GM19395 (cell line): ENCODE measurements around the gene KRT85.

Experiments used
- ATAC-seq: cut with Tn5 transposase; IDR thresholded peaks from one replicate; pipeline ENCODE4 v1.9.1; 2021; ENCODE audit warnings: mild to moderate bottlenecking, moderate library complexity; ENCODE audit not compliant: unreplicated experiment

KRT85 gene

GRCh38 chr12:52395761-52396434 is 28.6 kb upstream of the KRT85 start:
- no peak for ATAC-seq

- ATAC-seq = no peak
These were observed 27.6 kb upstream of the KRT85 start for GRCh38 chr12:52394836-52395405.

- ATAC-seq = no peak
These were observed 25.3 kb upstream of the KRT85 start for GRCh38 chr12:52392465-52393007.

DNA sequence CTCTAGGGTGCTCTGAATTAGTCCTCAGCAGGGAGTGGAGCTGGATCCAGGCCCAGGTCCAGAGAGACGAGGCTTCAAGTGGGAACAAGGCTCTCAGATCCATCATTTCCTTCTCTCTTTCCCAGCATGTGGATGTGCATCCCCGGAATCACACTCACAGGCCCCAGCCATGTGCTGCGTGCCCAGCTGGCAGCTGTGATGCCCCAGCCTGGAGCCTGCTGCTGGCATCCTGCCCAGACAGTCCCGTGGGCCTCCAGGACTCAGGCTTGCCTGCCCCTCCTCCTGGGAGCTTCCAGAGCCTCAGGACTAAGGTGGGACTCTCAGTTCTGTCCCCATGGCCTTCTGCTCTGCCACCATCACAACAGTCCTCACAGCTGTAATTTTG is 24.3 kb upstream of the KRT85 start:
- ATAC-seq = no peak

GRCh38 chr12:52390739-52391617 is 23.7 kb upstream of the KRT85 start:
- no peak for ATAC-seq

DNA sequence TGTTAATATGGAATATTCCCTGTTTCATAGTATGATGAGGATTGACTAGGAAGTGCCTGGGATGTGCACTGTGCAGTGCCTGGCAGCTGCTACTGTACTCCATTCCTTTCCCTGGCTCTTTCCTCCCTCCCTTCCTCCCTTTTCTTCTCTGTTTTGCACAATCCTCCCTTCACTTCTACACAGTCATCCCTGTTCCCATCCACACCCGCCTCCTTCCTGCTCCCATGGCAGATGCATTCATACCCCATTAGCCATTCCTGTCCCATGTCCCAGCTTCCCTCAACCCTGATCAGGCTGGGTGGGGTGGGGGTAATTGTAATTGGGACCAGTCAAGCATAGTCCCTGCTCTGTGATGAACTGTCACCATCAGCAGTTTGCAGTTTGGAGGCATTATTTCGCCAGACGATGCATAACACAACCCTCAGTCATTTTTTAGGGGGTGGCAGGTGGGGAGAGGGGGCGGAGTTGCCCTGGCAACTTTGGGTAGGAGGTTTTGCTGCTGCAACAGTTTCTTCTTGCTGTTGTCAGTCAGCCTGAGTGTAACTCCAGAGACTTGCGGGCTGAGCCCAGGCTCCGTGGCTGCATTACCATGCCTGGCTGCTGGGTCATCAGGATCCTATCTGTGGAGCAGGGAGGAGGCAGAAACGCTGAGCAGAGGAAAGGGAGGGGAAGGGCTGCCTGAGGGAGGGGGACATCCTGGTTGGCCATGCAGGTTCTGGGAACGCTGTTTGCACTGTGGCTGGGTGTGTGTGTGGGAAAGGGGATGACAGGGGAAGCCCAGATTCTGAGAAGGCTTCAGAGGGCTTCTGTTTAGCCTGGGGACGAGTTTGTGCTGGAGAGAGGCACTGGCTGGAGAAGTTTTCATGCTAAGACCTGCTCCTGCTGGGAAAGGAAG is 22.3 kb upstream of the KRT85 start:
- ATAC-seq = no peak

DNA sequence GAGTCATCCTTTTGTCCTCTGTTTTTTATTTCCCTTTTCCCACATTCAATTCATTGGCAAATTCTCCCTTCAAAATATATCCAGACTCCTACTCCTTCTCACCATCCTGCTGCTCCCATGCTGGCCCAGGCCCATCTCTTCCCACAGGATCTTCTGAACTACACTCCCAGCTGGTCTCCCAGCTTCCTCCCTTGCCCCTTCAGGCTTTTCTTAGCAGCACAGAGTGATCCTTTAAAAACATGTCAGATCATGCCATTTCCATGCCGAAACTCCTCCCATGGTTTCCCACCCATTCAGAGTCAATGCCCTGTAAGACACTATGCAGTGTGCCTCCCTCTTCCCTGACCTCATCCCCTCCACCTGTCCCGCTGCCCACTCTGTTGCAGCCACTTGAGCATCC is 20.6 kb upstream of the KRT85 start:
- no peak for ATAC-seq

DNA sequence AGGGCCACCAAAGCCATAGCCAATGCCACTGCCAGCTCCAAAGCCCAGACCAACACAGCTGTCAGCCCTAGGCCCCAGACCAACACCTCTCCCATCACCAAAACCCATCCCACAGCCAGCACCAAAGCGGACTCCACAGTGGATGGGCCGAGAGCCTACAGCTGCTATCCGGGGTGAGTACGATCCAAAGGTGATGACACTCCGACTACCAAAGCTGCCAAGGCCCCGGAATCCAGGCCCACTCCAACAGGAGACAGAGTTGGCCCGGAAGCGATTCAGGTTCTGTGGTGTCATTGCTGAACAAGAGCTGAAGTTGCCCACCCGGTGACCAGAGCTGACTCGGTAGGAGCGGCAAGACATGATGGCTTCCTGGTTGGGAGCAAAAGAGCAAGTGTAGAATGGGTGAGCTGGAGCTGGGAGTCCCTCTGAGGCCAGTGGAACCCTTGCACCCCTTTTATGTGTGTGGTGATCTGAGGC is 18.0 kb upstream of the KRT85 start, which contains the start of gene KRT84:
KRT84 (minus strand) TSS at position 427 of the 477 bp plus-strand sequence; CDS start at position 360, 67 bp downstream.
- ATAC-seq = no peak

- no peak for ATAC-seq
These were observed 16.1 kb upstream of the KRT85 start for GRCh38 chr12:52383331-52383730.

- ATAC-seq = no peak
These were observed 15.6 kb upstream of the KRT85 start for GRCh38 chr12:52382854-52383253.

DNA sequence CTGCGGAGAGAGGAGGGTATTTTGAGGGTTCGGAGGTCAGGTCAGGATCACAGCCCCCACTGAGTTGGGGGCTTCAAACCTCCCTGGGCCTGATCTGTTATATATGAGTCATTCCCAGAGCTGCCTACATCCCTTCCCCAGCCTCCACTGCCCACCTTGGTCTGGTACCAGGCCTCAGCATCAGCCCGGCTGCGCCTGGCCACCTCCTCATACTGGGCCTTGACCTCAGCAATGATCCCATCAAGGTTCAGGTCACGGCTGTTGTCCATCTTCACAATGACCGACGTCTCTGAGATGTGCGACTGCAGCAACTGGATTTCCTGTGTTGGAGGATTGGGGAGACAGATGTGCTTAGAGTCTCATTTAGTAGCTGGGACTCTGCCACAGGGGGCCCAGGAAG is 13.9 kb upstream of the KRT85 start:
- ATAC-seq = no peak

DNA sequence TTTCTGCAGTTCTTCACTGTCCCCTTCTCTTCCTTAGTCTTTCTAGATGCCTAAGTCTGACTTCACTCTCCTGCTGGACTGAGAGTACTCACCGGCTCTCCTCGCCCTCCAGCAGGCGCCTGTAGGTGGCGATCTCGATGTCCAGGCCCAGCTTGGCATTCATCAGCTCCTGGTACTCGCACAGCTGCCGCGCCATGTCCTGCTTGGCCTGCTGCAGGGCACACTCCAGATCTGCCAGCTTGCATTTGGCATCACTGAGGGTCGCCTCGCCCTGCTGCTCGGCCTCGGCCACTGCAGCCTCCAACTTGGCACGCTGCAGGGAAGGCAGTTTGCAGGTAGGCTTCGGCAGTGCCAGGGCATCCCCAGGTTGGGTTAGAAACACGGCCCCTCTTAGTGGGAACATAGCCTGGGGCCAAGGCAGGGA is 13.0 kb upstream of the KRT85 start:
- no peak for ATAC-seq

DNA sequence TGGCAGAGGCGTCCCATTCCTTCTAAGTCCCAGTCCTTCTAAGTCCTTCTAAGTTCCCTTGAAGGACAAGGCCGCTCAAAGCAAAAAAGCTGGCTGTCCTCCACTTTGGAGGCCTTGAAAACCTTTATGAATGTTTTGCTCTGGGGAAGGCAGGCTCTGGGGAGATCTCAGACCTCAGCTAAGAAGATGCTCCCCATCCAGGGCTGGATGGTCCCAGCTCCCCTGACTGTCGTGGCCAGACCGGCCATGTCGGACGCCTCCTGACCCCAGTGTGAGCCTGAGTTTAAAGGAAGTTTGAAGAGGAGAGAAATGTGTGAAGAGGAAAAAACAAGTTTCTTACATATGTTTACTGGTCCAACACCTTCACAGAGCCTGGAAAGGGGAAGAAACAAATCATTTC is 12.3 kb upstream of the KRT85 start:
- no peak for ATAC-seq

DNA sequence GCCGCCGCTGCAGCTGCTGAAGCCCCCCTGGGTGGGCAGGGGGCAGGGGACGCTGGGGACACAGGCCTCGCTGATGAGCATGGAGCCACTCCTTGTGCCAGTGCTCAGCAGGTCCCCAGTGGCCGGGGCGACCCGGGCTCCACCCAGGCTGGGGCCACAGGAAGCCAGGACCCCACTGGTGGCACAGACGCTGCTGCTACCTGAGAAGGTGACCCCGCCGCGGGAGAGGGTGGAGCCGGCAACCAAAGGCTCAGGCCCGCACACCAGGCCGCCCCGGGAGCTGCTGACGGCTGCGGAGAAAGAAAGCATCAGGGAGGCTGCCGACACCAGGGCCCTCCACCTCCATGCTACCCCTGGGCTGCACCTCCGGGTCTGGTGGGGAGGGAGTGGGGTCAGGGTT is 10.8 kb upstream of the KRT85 start:
- ATAC-seq = no peak

DNA sequence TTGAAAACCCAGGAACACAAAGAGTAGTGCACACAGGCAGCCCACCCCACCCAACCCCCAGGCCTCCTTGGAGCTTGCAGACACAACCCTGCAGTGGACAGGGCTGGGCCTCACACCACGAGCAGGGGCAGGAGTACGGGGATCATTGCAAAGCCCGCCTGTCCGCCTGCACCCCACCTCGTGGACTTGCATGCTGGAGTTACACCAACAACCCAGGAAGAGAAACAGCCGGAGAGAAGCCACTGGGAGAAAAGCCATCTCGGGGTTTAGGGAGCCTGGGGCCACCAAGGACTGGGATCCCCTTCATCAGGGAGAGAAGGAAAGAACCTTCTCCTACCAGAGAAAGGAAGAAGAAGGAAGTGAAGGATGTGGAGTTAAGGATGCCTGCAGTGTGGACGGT is 10.0 kb upstream of the KRT85 start:
- ATAC-seq = no peak

DNA sequence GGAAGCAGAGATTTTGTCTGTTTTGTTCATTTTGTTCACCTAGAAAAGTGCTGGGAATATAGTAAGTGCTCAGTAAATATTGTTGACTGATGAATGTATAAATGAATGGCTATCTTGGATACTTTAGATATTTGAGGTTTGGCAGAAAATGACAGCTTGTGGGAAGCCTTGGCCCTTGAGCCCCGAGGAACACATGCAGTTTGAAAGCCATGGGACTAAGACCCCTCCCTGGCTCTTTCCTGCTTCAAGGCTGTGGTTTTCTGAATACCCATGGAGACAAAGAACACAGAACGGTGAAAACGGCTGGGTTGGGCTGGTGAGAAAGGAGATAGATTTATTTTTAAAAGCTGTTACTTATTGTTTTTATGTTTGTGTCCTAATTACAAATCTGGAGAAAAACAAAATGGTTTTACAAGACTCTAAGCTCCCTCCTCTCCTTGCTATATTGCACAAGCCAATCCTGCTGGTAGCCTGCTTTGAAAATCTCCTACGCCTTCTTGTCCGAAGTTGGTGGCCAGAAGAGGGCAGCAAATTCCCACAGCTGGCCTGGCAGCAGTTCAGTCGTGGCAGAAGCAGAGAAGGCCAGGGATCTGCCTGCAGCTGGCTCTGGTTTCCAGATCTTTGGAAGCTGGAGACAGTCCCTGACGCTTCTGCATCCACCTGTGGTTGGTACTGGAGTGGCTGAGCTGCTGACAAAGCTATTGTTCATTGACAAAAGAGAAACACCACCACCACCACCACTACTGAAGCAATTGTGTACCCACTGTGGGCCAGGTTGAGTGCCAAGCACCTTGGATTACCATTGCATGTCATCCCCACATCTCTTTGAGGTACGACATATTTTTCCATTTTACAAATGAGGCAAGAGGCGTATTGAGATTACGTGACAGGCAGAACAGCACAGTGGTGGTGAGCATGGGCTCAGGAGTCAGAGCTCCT is 5.2 kb upstream of the KRT85 start:
- ATAC-seq = no peak

DNA sequence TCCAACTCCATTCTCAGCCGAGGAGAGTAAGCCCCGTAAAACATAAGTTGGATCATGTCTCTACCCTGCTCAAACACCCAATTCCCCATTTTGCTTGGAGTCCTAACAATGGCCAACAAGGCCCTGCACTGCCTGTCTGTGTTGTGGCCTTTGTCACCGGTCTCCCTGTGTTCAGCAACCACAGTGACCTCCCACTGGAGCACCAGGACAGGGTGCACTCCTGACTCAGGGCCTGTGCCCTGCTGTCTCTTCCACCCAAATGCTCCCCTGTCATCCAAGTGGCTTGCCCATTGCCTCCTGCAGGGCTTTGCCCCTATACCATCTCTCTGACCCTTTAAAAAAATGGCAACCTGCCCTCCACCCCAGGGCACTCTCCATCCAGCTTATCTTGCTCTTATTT is 4.4 kb upstream of the KRT85 start:
- ATAC-seq = no peak

DNA sequence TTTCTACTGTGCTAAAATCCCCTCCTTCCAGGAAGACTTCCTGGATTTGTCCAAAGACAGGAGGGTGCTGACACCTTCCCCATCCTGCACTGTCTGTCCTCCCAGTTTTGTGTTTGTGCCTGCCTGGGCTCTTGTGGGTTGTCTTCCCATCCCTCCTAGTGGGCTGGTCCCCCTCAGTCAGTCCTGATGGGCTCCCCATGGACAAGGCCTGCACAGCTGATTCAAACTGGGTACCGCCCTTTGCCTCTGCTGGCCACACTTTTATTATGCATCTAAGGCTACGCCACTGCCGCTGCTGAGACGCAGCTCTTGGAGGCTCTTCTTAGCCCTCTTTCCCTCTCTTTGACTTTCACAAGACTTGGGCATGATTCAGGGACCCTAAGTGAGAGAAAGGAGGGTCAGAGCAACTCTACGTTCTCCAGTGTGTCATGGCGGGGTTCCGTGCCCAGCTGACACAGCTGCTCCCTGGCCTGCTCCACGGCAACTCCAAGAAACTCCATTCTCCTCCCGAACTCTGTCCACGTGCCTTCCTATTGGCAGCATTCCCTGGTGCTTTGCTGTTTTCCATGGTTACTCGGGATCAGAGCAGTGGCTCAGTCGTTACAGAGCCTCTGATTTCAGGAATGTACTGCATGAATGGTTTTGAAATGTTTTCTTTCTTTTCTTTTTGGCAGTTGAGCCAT is 3.8 kb upstream of the KRT85 start:
- no peak for ATAC-seq

GRCh38 chr12:52369809-52370208 is 2.5 kb upstream of the KRT85 start:
- ATAC-seq = no peak
